Pulmonary artery endothelial cell (primary cell): ENCODE data around the gene ZNF768. TPM values are rescaled to one million over a fixed set of nuclear protein-coding genes. Genes with fewer than 3 reads are reported as not detected.

ENCODE experiments used
- total RNA-seq: library from RNA; depleted of rRNA; stranded (reverse); fragments of >200 nt; gene quantifications from 2 replicates; pipeline ENCODE4 v1.2.3, GENCODE V29; 2014

Gene ZNF768
- total RNA-seq, 1 donor from 2014 or later = 21.2 TPM

Other genes starting within 250 kb of the ZNF768 start
- 34.6 and 43.3 TPM in 2 replicates for gene CD2BP2, start 171.3 kb downstream of the ZNF768 start, total RNA-seq
- gene TBC1D10B, start 156.1 kb downstream of the ZNF768 start, total RNA-seq = 32.2 and 43.0 TPM in 2 replicates
- gene MYL11, start 151.8 kb downstream of the ZNF768 start, total RNA-seq = not detected in 2 replicates
- gene SEPTIN1, start 144.0 kb downstream of the ZNF768 start, total RNA-seq = 0.13 TPM in 1 of 2 replicates, not detected in the other
- gene ZNF48, start 131.1 kb downstream of the ZNF768 start, total RNA-seq = 13.6 and 15.6 TPM in 2 replicates
- 7.9 and 8.4 TPM in 2 replicates for gene ZNF771, start 119.0 kb downstream of the ZNF768 start, total RNA-seq
- 37.5 and 38.2 TPM in 2 replicates for gene DCTPP1, start 96.5 kb downstream of the ZNF768 start, total RNA-seq
- 16.6 and 18.3 TPM in 2 replicates for gene SEPHS2, start 80.7 kb downstream of the ZNF768 start, total RNA-seq
- gene ITGAL, start 53.8 kb downstream of the ZNF768 start, total RNA-seq = under 0.01 TPM in 1 of 2 replicates, not detected in the other
- 5.7 and 7.0 TPM in 2 replicates for gene ZNF747, start 8.3 kb upstream of the ZNF768 start, total RNA-seq
- 4.3 and 4.5 TPM in 2 replicates for gene ZNF764, start 31.8 kb upstream of the ZNF768 start, total RNA-seq
- gene ZNF688, start 45.1 kb upstream of the ZNF768 start, total RNA-seq = 6.7 and 7.4 TPM in 2 replicates
- 8.0 and 9.4 TPM in 2 replicates for gene ZNF785, start 59.1 kb upstream of the ZNF768 start, total RNA-seq
- gene ZNF689, start 83.8 kb upstream of the ZNF768 start, total RNA-seq = 4.3 and 5.0 TPM in 2 replicates
- gene PRR14, start 124.4 kb upstream of the ZNF768 start, total RNA-seq = 6.7 and 11.1 TPM in 2 replicates
- gene FBRS, start 131.9 kb upstream of the ZNF768 start, total RNA-seq = 12.4 and 14.0 TPM in 2 replicates
- gene SRCAP, start 172.6 kb upstream of the ZNF768 start, total RNA-seq = 33.4 and 42.6 TPM in 2 replicates
- gene PHKG2, start 221.9 kb upstream of the ZNF768 start, total RNA-seq = 20.9 and 21.2 TPM in 2 replicates
- gene CFAP119, start 235.5 kb upstream of the ZNF768 start, total RNA-seq = 1.3 and 1.6 TPM in 2 replicates
- 63.8 and 99.4 TPM in 2 replicates for gene RNF40, start 235.8 kb upstream of the ZNF768 start, total RNA-seq